HL-60 (cell line): ENCODE measurements around the gene ANO2.

ENCODE experiments used
- DNase-seq, 2 experiments: peaks; one replicate each; pipeline ENCODE4 v3.0.0-alpha.2; 2010 to 2020; ENCODE audit warnings: low read depth in 1 of 2, low spot score in 1 of 2
- H3K27ac ChIP-seq: fragments of 250-450 bp; sonication (Bioruptor Pico); replicated peaks from 2 replicates; pipeline ENCODE4 v1.5.1; 2020; ENCODE audit warnings: mild to moderate bottlenecking, moderate library complexity
- H3K27me3 ChIP-seq: fragments of 250-450 bp; sonication (Bioruptor Pico); 2 replicates; pipeline ENCODE4 v1.5.1; 2021; ENCODE audit warnings: mild to moderate bottlenecking, moderate library complexity; ENCODE audit not compliant: insufficient read depth, poor library complexity, severe bottlenecking
- H3K4me3 ChIP-seq: replicated peaks from 2 replicates; pipeline ENCODE4 v1.5.1; 2011; ENCODE audit warnings: mild to moderate bottlenecking, control low read depth, low read length; ENCODE audit not compliant: insufficient read depth
- GABPA ChIP-seq: IDR thresholded peaks from 2 replicates; pipeline ENCODE4 v1.6.1; 2012; ENCODE audit warnings: low read depth
- POLR2AphosphoS5 ChIP-seq: IDR thresholded peaks from 2 replicates; pipeline ENCODE4 v1.6.1; 2012; ENCODE audit warnings: low read depth
- REST ChIP-seq: IDR thresholded peaks from 2 replicates; pipeline ENCODE4 v1.6.1; 2012; ENCODE audit warnings: low read depth; ENCODE audit not compliant: insufficient replicate concordance
- SPI1 ChIP-seq: IDR thresholded peaks from 2 replicates; pipeline ENCODE4 v1.6.1; 2012; ENCODE audit warnings: low read depth, mild to moderate bottlenecking, borderline replicate concordance
- TF ChIP-seq, protein P1 (sequence below): IDR thresholded peaks from one replicate; pipeline ENCODE4 v1.5.1; 2011; ENCODE audit warnings: low read length, control low read depth, inconsistent platforms; ENCODE audit not compliant: insufficient read depth

Gene ANO2

DNA sequence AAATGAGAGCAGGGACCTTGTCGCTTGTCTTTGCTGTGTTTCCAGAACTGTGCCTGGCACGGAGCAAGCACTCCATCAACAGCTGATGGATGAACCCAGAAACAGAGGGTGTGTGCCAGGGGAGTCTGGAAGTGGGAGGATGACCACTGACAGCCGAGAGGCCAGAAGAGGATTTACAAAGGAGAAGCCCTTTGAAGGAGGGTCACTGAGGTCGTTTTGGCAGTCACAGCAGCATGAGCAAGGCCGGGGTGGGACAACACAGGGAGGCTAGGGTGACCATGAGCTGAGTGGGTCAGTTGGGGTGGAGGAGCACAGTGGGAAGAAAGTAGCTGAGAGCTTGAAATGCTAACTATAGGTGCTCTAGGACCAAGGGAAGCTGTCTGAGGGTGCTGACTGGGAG lies 313.6 kb downstream of the ANO2 start:
- Histone ChIP-seq H3K4me3 (no peak overlapping the region), H3K27ac (no peak overlapping the region), H3K27me3 (peaks cover 3% of the 10 kb centered on the region)
- no peak for DNase-seq
- no peak for TF ChIP-seq POLR2AphosphoS5
- TF ChIP-seq GABPA, result no peak
- TF ChIP-seq, protein P1, sequence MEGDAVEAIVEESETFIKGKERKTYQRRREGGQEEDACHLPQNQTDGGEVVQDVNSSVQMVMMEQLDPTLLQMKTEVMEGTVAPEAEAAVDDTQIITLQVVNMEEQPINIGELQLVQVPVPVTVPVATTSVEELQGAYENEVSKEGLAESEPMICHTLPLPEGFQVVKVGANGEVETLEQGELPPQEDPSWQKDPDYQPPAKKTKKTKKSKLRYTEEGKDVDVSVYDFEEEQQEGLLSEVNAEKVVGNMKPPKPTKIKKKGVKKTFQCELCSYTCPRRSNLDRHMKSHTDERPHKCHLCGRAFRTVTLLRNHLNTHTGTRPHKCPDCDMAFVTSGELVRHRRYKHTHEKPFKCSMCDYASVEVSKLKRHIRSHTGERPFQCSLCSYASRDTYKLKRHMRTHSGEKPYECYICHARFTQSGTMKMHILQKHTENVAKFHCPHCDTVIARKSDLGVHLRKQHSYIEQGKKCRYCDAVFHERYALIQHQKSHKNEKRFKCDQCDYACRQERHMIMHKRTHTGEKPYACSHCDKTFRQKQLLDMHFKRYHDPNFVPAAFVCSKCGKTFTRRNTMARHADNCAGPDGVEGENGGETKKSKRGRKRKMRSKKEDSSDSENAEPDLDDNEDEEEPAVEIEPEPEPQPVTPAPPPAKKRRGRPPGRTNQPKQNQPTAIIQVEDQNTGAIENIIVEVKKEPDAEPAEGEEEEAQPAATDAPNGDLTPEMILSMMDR, result no peak
- no peak for TF ChIP-seq REST
- no peak for TF ChIP-seq SPI1

GRCh38 chr12:5630726-5631125 lies 314.3 kb downstream of the ANO2 start:
- TF ChIP-seq, protein P1, result no peak
- no peak for TF ChIP-seq SPI1
- no peak for TF ChIP-seq POLR2AphosphoS5
- no peak for TF ChIP-seq GABPA
- TF ChIP-seq REST, result no peak
- Histone ChIP-seq H3K4me3 (no peak overlapping the region), H3K27ac (no peak overlapping the region), H3K27me3 (peaks cover 3% of the 10 kb centered on the region)
- DNase-seq, result no peak

GRCh38 chr12:5628501-5628900 lies 316.6 kb downstream of the ANO2 start:
- TF ChIP-seq GABPA, result no peak
- TF ChIP-seq SPI1, result no peak
- no peak for TF ChIP-seq POLR2AphosphoS5
- TF ChIP-seq, protein P1, result no peak
- no peak for TF ChIP-seq REST
- no peaks in the 10 kb centered on the region for H3K27me3 ChIP-seq
- H3K27ac ChIP-seq, result no peak overlapping the region
- no peak overlapping the region for H3K4me3 ChIP-seq
- DNase-seq, result no peak
